Smooth muscle cell (in vitro differentiated cells): ENCODE results near the gene SLCO1A2. TPM values are rescaled to one million over a fixed set of nuclear protein-coding genes. Genes with fewer than 3 reads are reported as not detected.

Experiments used
- DNase-seq: peaks from one replicate; lab custom pipeline; 2025; ENCODE audit not compliant: unreplicated experiment; lab: John Stamatoyannopoulos, UW
- H2AFZ ChIP-seq: fragments of 200-600 bp; sonication (generic); 2 replicates; pipeline ENCODE4 v1.6.0; 2016; ENCODE audit warnings: antibody characterized with exemption, low read depth, mild to moderate bottlenecking
- H3F3A ChIP-seq: fragments of 200-600 bp; sonication (generic); 2 replicates; pipeline ENCODE4 v1.6.0; 2017; ENCODE audit warnings: antibody characterized with exemption, low read depth
- H3K27ac ChIP-seq: fragments of 200-600 bp; sonication (generic); 2 replicates; pipeline ENCODE4 v1.5.1; 2016; ENCODE audit warnings: low read depth, mild to moderate bottlenecking
- H3K27me3 ChIP-seq: fragments of 200-600 bp; sonication (generic); 2 replicates; pipeline ENCODE4 v1.6.1; 2016; ENCODE audit warnings: low read depth, mild to moderate bottlenecking
- H3K36me3 ChIP-seq: fragments of 200-600 bp; sonication (generic); 2 replicates; pipeline ENCODE4 v1.5.1; 2016; ENCODE audit warnings: low read depth
- H3K4me1 ChIP-seq: fragments of 200-600 bp; sonication (generic); 2 replicates; pipeline ENCODE4 v1.5.1; 2016; ENCODE audit warnings: low read depth
- H3K4me2 ChIP-seq: fragments of 200-600 bp; sonication (generic); 2 replicates; pipeline ENCODE4 v1.6.0; 2016; ENCODE audit warnings: mild to moderate bottlenecking
- H3K4me3 ChIP-seq: fragments of 200-600 bp; sonication (generic); 2 replicates; pipeline ENCODE4 v1.5.1; 2016; ENCODE audit warnings: mild to moderate bottlenecking
- H3K79me2 ChIP-seq: fragments of 200-600 bp; sonication (generic); 2 replicates; pipeline ENCODE4 v1.6.0; 2016; ENCODE audit warnings: low read depth, mild to moderate bottlenecking
- H3K9ac ChIP-seq: fragments of 200-600 bp; sonication (generic); 2 replicates; pipeline ENCODE4 v1.6.0; 2016; ENCODE audit warnings: low read depth
- H3K9me3 ChIP-seq: fragments of 200-600 bp; sonication (generic); replicated peaks from 2 replicates; pipeline ENCODE4 v1.5.1; 2016; ENCODE audit warnings: low read depth
- H4K20me1 ChIP-seq: fragments of 200-600 bp; sonication (generic); 2 replicates; pipeline ENCODE4 v1.6.0; 2016; ENCODE audit warnings: low read depth
- CTCF ChIP-seq: fragments of 200-600 bp; sonication (generic); IDR thresholded peaks from 2 replicates; pipeline ENCODE4 v1.5.1; 2017; ENCODE audit warnings: borderline replicate concordance, mild to moderate bottlenecking, antibody characterized with exemption; ENCODE audit not compliant: insufficient read depth, poor library complexity, severe bottlenecking
- WGBS: methylation state at CpG from one replicate; pipeline ENCODE4 v1.1.7; 2016; ENCODE audit warnings: low lambda C conversion rate; 5-methylcytosine and 5-hydroxymethylcytosine counted together
- polyA plus RNA-seq: library from polyadenylated mRNA; unstranded; fragments of >200 nt; fragmentation: Nextera tagmentation; extraction: Ambion mirVana; gene quantifications from 2 replicates; pipeline ENCODE4 v1.2.1, GENCODE V29; 2016
- total RNA-seq: library from RNA; depleted of rRNA; stranded (reverse); fragments of >200 nt; gene quantifications from 2 replicates; pipeline ENCODE4 v1.2.3, GENCODE V29; 2014

Gene SLCO1A2
- total and polyA plus RNA-seq, 2 experiments from 2014 or later: 1.8 to 2.4 TPM

DNA sequence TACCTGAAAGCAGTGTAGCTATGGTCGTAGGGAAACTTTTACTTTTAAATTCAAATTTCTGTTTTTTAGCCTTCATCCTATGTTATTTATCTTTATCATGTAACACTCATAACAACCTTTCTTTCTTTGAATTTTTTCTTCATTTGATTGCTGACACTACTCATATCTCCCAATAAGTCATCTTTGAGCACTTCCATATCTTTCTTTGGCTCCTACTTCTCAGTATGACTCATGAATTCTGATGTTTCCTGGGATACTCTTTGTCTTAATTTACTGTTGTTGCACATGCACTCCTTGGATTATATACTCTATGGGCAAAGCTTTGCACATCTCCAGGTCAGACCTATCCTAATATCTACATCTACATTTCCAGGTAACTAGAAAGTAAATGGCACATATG is 19.9 kb upstream of the SLCO1A2 start:
- Histone ChIP-seq H3K36me3 (no peaks in the 10 kb centered on the region), H3K4me3 (no peak overlapping the region), H3K4me2 (no peak overlapping the region), H3K9ac (no peak overlapping the region), H3F3A (no peaks in the 10 kb centered on the region), H4K20me1 (no peaks in the 10 kb centered on the region), H3K79me2 (no peaks in the 10 kb centered on the region), H3K4me1 (no peaks in the 10 kb centered on the region), H3K27ac (no peak overlapping the region), H3K9me3 (no peaks in the 10 kb centered on the region), H3K27me3 (no peaks in the 10 kb centered on the region), H2AFZ (no peak overlapping the region)
- WGBS: 93% methylated on average over 1 of the region's 1 CpG
- no peak for TF ChIP-seq CTCF
- no peak for DNase-seq

- Histone ChIP-seq H3K36me3 (no peaks in the 10 kb centered on the region), H3K4me3 (no peak overlapping the region), H3K79me2 (no peaks in the 10 kb centered on the region), H3K4me2 (no peak overlapping the region), H3K27me3 (no peaks in the 10 kb centered on the region), H3K4me1 (no peaks in the 10 kb centered on the region), H3K9me3 (no peaks in the 10 kb centered on the region), H3K9ac (no peak overlapping the region), H3K27ac (no peak overlapping the region), H2AFZ (no peak overlapping the region), H3F3A (no peaks in the 10 kb centered on the region), H4K20me1 (no peaks in the 10 kb centered on the region)
- 95% methylated on average over 4 of the region's 4 CpGs for WGBS
- no peak for TF ChIP-seq CTCF
- no peak for DNase-seq
Measured at GRCh38 chr12:21353948-21354347, 19.2 kb upstream of the SLCO1A2 start.

GRCh38 chr12:21353487-21353886 is 18.8 kb upstream of the SLCO1A2 start:
- no peak overlapping the region for H3K9ac ChIP-seq
- H3K27ac ChIP-seq: no peak overlapping the region
- H2AFZ ChIP-seq: no peak overlapping the region
- H3K36me3 ChIP-seq: no peaks in the 10 kb centered on the region
- H4K20me1 ChIP-seq: no peaks in the 10 kb centered on the region
- no peaks in the 10 kb centered on the region for H3F3A ChIP-seq
- no peaks in the 10 kb centered on the region for H3K9me3 ChIP-seq
- H3K4me2 ChIP-seq: no peak overlapping the region
- no peak for TF ChIP-seq CTCF
- WGBS: 74% methylated on average over 1 of the region's 1 CpG
- DNase-seq: no peak
- H3K4me1 ChIP-seq: no peaks in the 10 kb centered on the region
- no peaks in the 10 kb centered on the region for H3K79me2 ChIP-seq
- no peak overlapping the region for H3K4me3 ChIP-seq
- H3K27me3 ChIP-seq: no peaks in the 10 kb centered on the region

- no peak for TF ChIP-seq CTCF
Measured at GRCh38 chr12:21350975-21351374, 16.3 kb upstream of the SLCO1A2 start.

More at GRCh38 chr12:21350975-21351374, 16.3 kb upstream of the SLCO1A2 start:
- no peaks in the 10 kb centered on the region for H3K4me1 ChIP-seq
- H3K79me2 ChIP-seq: no peaks in the 10 kb centered on the region
- H3K27me3 ChIP-seq: no peaks in the 10 kb centered on the region
- H3F3A ChIP-seq: no peaks in the 10 kb centered on the region
- no peaks in the 10 kb centered on the region for H4K20me1 ChIP-seq
- H2AFZ ChIP-seq: no peak overlapping the region
- no peak for DNase-seq
- H3K9ac ChIP-seq: no peak overlapping the region
- no peaks in the 10 kb centered on the region for H3K9me3 ChIP-seq
- no peak overlapping the region for H3K4me2 ChIP-seq
- H3K27ac ChIP-seq: no peak overlapping the region
- 86% methylated on average over 1 of the region's 1 CpG for WGBS
- no peaks in the 10 kb centered on the region for H3K36me3 ChIP-seq
- H3K4me3 ChIP-seq: no peak overlapping the region
